Stimulated activated CD4-positive, alpha-beta T cell treated with anti-CD3 and anti-CD28 coated beads, Interleukin-2, amount 100 ng/mL, for 24 hours (primary cell): ENCODE measurements around the gene TCF15.

Source experiments
- DNase-seq, 2 donors: peaks; one replicate each; pipeline ENCODE4 v3.0.0-alpha.2; 2020

The TCF15 gene

GRCh38 chr20:576156-576555 is 34.0 kb downstream of the TCF15 start:
- no peak for DNase-seq

- DNase-seq = no peak
These were observed 34.9 kb downstream of the TCF15 start for GRCh38 chr20:575230-575629.

DNA sequence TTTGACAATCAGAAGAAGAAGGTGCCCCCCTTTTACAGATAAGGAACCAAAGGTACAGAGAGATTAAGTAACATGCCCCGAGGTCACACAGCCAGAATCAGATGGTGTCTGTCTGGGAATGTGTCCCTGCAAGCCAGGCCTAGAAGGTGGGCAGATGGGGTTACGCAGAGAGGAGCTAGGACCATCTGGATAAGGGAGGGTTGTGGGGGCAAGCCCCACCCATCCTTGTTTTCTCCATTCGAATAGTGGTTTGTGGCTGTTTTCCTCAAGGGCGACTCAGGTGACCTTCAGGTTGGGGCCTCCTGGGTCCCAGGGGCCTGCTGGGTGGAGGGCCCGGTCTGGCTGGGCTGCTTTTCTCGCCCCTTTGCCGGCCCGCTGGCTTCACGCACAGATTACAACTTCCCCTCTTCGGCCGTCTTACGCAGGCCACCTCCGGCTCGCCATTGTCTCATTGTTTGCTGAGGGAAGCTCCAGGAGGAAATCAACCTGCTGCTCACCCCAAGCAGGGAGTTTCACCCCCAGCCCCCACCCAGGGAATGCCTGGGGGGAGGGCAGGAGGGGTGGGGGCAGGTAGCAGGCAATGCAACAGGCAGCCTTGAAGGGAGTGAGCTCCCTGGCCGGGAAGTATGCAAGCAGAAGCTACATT is 35.7 kb downstream of the TCF15 start:
- no peak for DNase-seq

DNA sequence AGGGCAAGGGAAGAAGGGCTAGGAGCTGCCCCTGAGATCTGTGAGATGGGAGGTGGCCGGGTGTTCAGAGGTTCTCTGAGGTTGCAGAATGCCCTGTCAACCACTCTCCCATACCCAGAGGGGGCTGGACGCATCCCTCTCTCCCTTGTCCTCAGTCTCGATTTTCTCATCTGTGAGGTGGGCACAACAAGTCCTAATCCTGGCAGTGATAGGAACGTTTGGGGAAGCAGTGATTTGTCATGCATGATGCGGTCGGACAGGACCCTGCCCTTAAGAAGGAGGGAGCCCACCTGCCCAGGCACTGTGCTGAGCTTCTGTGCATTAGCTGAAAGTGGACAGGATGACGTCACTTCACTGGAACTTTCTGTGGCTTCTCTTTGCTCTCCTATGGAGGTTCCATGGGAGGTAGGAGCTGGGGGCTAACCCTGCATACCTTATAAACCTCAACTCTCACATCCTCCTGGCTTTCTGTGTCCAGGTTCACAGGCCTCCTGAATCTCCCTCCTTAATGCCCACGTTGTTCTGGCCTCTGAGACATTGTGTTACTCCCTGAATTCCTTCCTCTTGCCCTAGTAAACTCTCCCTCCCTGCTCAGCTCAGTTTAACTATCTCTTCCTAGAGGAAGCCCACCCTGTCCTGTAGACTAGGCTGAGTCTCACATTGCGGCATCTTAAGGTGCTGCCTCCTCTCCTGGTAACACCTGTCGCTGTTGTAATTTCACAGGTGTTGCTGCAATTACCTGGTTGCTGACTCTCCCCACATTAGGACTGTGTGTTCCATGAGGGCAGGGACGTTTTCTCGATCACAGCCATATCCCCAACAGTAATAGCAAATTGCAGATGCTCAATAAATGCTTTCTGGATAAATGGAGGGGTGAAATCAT is 36.5 kb downstream of the TCF15 start:
- DNase-seq = no peak

- DNase-seq = no peak
These were observed 37.4 kb downstream of the TCF15 start for GRCh38 chr20:572727-573126.

DNA sequence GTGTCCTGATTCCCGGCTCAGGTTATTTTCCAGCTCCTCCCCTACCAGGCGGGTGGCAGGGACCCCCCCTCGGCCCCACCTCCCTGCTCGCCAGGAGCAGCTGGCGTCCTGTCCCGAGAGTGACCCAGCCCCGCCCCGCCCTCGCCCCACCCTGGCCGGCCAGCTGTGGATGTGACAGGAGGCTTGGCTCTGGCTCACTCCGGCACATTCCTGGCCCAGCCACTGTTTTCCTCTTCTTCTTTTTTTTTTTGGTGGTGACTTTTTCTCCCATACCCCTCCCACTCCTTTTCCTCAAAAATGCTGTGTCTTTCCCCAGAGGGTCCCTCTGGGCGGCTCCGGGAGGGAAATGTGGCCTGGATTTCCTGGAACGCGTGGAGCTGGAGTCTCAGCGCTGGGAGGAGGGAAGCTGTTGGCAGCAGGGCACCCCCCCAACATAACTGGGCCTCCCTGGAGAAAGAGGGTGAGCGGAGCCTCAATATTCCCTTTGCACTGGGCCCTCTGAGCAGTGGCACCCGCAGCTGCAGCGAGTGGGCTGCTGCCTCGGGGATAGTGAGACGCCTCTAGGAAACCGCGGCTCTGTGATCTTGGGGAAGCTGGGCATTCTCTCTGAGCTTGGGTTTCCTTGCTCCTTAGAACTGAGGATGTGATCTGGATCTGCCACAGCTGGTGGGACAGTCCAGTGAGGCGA is 38.2 kb downstream of the TCF15 start:
- no peak for DNase-seq

DNA sequence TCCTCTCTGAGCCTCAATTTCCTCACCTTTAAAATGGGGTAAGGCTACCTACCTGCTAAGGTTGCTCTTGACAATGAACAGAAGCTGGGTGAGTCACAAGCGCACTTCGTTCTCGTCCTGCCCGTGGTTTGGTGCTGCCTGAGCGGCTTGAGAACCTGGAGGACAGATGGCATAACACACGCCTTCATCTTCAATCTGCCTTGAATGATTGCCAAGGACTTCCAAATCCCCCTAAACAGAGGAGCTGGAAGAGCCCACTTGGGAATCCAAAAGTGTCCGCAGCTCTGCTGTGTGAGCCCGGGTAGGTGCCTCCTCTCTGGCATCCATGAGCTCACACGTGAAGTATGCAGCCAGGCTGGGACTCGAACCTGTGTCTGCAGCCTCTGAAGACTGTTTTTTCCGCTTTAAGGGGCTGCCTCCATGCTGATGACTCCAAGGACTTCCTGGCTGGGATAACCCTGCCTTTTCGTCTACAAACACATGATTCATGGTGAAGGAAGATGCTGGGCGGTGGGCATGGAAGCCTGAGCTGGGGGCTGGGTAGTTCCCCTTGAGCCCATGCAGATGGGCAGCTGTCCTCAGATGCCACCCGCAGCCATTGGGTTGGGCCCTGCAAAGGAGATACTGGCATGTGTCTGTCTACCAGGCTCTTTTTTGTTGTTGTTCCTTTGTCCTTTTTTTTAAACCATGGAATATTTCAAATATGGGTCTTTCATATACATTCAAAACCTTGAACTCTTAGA is 41.3 kb downstream of the TCF15 start:
- no peak for DNase-seq

DNA sequence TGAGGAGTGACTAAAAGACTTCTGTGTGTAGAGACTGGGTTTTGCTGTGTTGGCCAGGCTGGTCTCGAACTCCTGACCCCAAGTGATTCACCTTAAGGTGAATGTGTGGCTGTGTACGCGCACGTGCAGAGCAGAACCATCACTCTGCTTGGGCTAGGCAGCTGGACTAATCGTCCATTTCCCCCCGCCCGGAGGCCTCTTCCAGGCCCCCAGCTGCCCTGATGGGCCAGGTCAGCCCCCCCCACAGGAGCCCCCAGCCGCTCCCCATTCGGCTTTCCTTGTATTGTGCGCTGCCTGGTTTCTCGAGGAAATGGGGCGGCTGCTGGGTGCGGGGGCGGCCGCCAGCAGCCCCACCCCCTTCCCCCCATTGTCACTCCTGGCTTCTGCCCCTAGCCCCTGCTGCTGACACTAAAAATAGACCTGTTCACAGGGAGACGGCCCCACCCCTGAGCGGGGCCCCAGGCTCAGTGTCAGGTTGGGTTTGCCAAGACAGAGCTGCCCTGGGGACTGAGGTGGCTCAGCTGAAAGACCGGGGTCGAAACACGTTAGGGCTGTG is 41.9 kb downstream of the TCF15 start:
- no peak for DNase-seq

DNA sequence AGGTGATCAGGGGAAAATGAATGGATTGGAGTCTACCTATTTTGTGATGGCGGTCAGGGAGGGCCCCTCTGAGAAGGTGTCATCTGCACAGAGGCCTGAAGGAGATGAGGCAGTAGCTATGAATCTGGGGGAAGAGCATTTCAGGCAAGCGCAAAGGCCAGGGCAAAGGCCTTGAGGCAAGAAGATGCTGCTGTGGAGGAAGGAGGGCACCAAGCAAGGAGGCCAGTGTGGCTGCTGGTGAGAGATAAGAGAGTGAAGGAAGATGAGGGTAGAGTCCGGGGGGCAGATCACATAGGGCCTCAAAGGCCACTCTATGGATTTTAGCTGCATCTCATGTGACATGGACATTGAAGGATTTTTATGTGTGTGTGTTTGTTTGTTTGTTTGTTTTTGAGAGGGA is 45.9 kb downstream of the TCF15 start:
- no peak for DNase-seq

DNA sequence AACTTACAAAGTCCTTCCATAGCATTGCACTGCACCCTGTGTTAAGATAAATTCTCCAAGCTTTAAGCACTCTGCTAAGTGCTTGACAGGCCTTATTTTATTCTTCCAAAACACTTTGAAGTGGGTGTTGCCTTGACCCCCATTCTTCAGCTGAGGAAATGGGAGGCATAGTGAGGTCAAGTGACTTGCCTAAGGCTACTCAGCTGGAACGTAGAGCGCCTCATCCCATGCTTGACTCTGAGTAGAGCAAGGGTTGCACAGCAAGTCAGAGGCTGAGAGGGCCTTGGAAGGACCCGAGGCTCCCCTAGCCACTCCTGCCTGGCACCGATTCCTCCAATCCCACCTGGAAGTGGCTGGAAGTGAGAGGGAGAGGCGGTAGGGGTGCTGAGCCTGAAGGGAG is 46.9 kb downstream of the TCF15 start:
- DNase-seq = no peak

DNA sequence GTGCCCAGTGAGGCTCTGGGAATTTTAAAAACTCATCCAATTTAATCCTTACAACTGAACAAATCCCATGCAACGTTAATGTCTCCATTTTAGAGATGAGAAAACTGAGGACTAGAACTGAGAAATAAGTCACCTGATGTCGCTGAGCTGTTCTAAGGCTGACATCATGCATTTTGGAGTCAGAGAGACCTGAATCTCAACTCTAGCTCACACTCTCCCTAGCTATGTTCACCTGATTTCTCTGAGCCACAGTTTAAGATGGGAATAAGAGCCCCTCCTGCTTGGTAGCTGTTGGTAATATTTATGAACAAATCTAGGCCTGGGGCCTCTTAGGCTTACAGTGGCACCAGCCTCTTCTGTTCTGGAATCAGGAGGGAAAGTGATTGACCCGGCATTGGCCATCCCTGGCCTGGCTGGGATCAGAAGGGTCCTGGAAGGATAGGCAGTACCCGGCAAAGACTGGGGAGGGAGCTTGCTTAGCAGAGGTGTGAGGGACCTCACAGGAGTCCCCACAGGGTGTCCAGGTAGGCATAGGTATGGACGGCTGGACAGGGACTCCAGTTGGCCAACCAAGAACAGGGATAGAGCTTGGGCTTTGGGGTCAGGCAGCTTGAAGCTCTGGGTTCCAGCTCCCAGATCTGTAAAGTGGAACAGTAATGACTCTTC is 47.7 kb downstream of the TCF15 start:
- DNase-seq = no peak

GRCh38 chr20:561437-562231 is 48.5 kb downstream of the TCF15 start:
- DNase-seq = peak; percentile 56 to 59

- DNase-seq = no peak
These were observed 49.4 kb downstream of the TCF15 start for GRCh38 chr20:560680-561079.

DNA sequence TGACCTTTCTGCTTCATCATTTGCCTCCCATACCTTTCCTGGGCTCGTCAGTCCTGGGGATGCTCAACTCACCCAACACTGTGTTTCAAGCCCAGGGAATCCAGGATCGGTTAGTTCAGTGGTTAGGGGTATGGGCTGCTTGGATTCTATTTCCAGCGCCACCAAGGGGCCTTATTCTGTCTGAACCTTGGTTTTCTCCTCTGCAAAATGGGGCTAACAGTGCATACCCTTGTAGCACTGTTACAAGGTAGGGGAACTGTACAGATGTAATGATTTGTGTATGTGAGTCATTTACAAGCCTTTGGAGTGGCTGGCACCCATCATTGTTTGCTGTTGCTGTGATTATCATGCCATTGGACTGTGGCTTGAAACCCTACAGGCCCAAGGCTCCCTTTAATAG is 52.0 kb downstream of the TCF15 start:
- no peak for DNase-seq

- DNase-seq = no peak
These were observed 53.1 kb downstream of the TCF15 start for GRCh38 chr20:556984-557383.

DNA sequence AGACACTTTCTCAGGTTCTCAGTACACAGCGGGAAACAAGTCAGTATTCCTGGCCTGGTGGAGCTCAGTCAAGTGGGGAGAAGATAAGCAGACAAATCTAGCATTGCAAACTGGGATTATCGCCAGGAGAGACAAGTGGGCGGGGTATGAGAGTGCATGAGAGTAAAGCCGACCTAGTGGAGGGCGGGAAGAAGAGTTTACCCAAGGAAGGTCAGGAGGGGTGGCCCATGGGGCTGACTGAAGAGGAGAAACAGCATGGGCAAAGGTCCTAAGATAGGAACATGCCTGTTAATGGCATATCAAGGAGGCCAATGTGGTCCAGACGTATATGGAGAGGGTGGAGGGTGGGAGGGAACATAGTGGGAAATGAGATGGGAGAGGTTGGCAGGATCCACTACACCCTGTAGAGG is 54.1 kb downstream of the TCF15 start:
- no peak for DNase-seq
